IPS-15b (cell line): ENCODE data around the gene UGT8.

Source experiments
- H3K27me3 ChIP-seq: one replicate; pipeline ENCODE4 v1.6.1; 2013; ENCODE audit warnings: low read length; ENCODE audit not compliant: control insufficient read depth, insufficient read depth
- H3K36me3 ChIP-seq: one replicate; pipeline ENCODE4 v1.6.1; 2013; ENCODE audit warnings: low read length; ENCODE audit not compliant: control insufficient read depth, insufficient read depth
- H3K4me1 ChIP-seq: one replicate; pipeline ENCODE4 v1.6.1; 2013; ENCODE audit warnings: mild to moderate bottlenecking, low read length; ENCODE audit not compliant: control insufficient read depth, insufficient read depth
- H3K4me3 ChIP-seq: one replicate; pipeline ENCODE4 v1.5.1; 2013; ENCODE audit warnings: low read depth, low read length
- H3K9ac ChIP-seq: one replicate; pipeline ENCODE4 v1.6.1; 2013; ENCODE audit warnings: low read depth, mild to moderate bottlenecking, low read length
- H3K9me3 ChIP-seq: one replicate; pipeline ENCODE4 v1.6.1; 2013; ENCODE audit warnings: mild to moderate bottlenecking, low read length; ENCODE audit not compliant: control insufficient read depth, insufficient read depth

Gene UGT8

DNA sequence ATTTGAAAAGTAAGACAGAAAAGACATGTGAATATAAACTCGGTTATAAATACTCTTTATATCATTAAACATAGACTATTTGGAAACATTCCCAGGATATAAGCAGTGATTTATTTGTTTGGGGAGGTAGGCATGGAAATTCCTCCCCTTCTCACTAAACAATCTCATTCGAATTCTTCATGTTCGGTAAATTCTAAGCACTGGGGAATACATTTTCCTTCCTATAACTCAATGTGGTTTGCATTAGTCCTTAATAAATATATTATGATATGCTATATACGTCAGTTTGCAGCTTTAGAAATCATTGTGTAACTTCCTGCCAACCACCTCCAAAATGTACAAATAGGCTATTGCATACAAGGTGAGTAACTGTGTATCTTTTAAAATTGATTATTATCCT lies 99.6 kb downstream of the UGT8 start:
- Histone ChIP-seq H3K9ac (no peak overlapping the region), H3K4me3 (no peak overlapping the region), H3K36me3 (no peaks in the 10 kb centered on the region), H3K27me3 (no peaks in the 10 kb centered on the region), H3K4me1 (no peaks in the 10 kb centered on the region), H3K9me3 (no peaks in the 10 kb centered on the region)

DNA sequence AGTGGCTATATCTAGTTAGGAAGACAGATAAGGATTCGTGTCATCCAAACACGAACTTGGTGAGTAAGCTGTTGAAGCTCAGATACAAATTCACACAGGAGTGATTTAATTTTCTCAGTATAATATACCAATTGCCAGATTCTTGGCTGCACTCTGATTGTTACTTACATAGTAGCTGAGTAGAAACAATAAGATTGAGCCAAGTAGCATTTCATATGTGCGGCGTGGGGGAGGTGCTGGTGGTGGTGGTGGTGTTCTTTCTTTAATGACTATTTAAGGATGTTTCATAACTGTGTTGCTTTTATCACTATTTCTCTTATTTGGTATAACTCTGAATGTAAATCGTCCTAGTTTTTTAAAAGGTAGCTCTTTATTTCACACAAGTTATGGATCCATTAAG lies 102.9 kb downstream of the UGT8 start:
- Histone ChIP-seq H3K4me1 (no peaks in the 10 kb centered on the region), H3K36me3 (no peaks in the 10 kb centered on the region), H3K4me3 (no peak overlapping the region), H3K9me3 (no peaks in the 10 kb centered on the region), H3K9ac (no peak overlapping the region), H3K27me3 (no peaks in the 10 kb centered on the region)

DNA sequence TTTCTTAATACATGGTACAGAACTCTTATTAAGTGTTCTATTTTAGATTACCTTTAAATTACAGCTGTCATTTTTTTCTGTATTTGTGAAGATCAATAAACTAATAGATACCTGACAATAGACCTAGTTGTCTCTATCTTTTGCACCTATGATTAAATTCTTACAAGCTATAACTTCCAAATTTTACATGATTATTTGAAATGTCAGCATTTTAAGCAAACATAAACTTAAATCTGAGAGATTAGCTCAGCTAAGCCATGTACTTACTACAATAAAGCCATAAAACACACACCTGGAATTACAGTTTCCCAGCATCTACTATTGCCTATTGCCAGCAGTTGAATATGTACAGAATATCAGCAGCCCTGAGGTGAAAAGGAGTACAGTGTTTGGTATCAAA lies 118.8 kb downstream of the UGT8 start:
- Histone ChIP-seq H3K4me1 (no peaks in the 10 kb centered on the region), H3K36me3 (no peaks in the 10 kb centered on the region), H3K27me3 (no peaks in the 10 kb centered on the region), H3K4me3 (no peak overlapping the region), H3K9me3 (no peaks in the 10 kb centered on the region), H3K9ac (no peak overlapping the region)

DNA sequence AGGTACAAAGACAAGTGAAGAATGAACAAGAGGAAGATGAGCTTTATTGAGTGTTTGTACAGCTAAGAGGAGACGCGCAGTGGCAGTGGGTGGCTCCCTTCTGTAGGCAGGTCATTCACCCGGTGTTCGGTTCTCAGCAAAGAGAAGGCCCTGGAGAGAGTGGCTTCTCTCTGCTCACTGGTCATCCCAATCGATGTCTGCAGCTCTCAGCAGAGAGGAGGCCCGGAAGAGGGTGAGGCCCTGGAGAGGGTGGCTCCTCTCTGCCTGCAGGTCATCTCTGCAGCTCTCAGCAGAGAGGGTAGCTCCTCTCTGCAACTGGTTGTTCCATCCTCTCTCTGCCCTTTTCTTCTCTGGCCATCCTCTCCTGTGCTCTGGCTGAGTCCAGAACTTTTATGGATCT lies 126.5 kb downstream of the UGT8 start:
- no peak overlapping the region for H3K4me3 ChIP-seq
- H3K9me3 ChIP-seq, result no peaks in the 10 kb centered on the region
- H3K36me3 ChIP-seq, result no peaks in the 10 kb centered on the region
- H3K4me1 ChIP-seq, result peaks cover 5% of the 10 kb centered on the region
- H3K27me3 ChIP-seq, result no peaks in the 10 kb centered on the region
- H3K9ac ChIP-seq, result no peak overlapping the region

DNA sequence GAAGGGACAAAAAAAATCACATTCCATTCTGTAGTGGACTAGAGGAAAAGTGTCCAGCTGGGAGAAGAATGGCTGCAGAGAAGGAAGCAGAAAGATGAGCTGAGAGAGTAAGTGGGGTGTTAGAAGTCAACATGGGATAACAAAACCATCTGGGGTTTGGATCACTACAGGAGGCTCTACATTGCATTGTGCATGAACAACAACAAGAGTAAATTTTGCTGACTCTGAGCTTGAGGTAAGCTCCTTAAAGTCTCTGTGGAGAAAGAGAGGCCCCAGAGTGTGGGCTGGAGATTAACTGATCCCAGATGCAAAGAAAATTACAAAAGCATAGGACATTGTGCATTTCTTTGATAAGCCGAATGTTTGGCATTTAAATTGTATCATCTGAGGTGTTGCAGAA lies 128.9 kb downstream of the UGT8 start:
- Histone ChIP-seq H3K9me3 (no peaks in the 10 kb centered on the region), H3K9ac (no peak overlapping the region), H3K4me3 (no peak overlapping the region), H3K4me1 (peaks cover 5% of the 10 kb centered on the region), H3K36me3 (no peaks in the 10 kb centered on the region), H3K27me3 (no peaks in the 10 kb centered on the region)
